Parathyroid adenoma (tissue), 2 donors: ENCODE measurements around the gene PRADC1.

Source experiments
- H2AFZ ChIP-seq: fragments of 300-600 bp; sonication (generic); one replicate; pipeline ENCODE4 v1.7.0; 2017; ENCODE audit warnings: antibody characterized with exemption, mild to moderate bottlenecking
- H3K27ac ChIP-seq: fragments of 300-600 bp; sonication (generic); one replicate; pipeline ENCODE4 v1.7.0; 2017
- H3K27me3 ChIP-seq: fragments of 300-600 bp; sonication (generic); one replicate; pipeline ENCODE4 v1.7.0; 2017; ENCODE audit warnings: low read length; ENCODE audit not compliant: control insufficient read depth, insufficient read depth
- H3K36me3 ChIP-seq: fragments of 300-600 bp; sonication (generic); one replicate; pipeline ENCODE4 v1.7.0; 2017; ENCODE audit warnings: low read length; ENCODE audit not compliant: control insufficient read depth, insufficient read depth
- H3K4me1 ChIP-seq: fragments of 300-600 bp; sonication (generic); one replicate; pipeline ENCODE4 v1.7.0; 2017; ENCODE audit warnings: control low read depth
- H3K4me2 ChIP-seq: fragments of 300-600 bp; sonication (generic); one replicate; pipeline ENCODE4 v1.7.0; 2017; ENCODE audit warnings: low read length
- H3K4me3 ChIP-seq: fragments of 300-600 bp; sonication (generic); one replicate; pipeline ENCODE4 v1.7.0; 2017; ENCODE audit warnings: low read depth, low read length
- H3K79me2 ChIP-seq: fragments of 300-600 bp; sonication (generic); one replicate; pipeline ENCODE4 v1.7.0; 2017; ENCODE audit warnings: control low read depth
- H3K9ac ChIP-seq: fragments of 300-600 bp; sonication (generic); one replicate; pipeline ENCODE4 v1.7.0; 2017; ENCODE audit warnings: mild to moderate bottlenecking
- H3K9me3 ChIP-seq: fragments of 300-600 bp; sonication (generic); one replicate; pipeline ENCODE4 v1.7.0; 2017; ENCODE audit warnings: low read length; ENCODE audit not compliant: control insufficient read depth
- CTCF ChIP-seq: fragments of 300-600 bp; sonication (generic); IDR thresholded peaks from one replicate; pipeline ENCODE4 v1.7.0; 2017; ENCODE audit warnings: antibody characterized with exemption, mild to moderate bottlenecking
- donor health status: primary hyperparathyroidism.

PRADC1 gene

DNA sequence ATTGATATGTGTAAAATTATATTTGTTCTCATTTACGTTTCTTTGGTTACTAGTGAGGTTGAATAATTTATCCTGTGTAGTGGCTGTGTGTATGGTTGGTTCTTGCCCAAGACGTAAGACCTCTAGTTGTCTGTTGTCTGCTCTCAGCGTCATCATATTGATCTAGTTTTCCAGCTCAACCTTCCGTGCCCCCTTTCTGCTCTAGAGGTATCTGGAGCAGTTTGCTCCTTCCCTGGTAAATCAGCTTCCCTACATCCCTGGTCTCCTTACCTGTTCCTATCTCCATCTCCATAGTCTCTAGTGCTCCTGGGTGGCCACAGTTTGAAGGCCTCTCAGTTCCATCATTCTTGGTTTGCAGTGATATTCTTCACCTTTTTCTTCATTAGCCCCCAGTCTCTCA, 17.8 kb downstream of the PRADC1 start:
- Histone ChIP-seq H3K9me3 (no peaks in the 10 kb centered on the region), H3K36me3 (no peaks in the 10 kb centered on the region), H3K4me1 (peaks cover 4% of the 10 kb centered on the region), H3K4me3 (no peak overlapping the region), H2AFZ (no peak overlapping the region), H3K79me2 (peaks cover 2% of the 10 kb centered on the region), H3K4me2 (no peak overlapping the region), H3K9ac (no peak overlapping the region), H3K27me3 (no peaks in the 10 kb centered on the region), H3K27ac (no peak overlapping the region)
- no peak for TF ChIP-seq CTCF

DNA sequence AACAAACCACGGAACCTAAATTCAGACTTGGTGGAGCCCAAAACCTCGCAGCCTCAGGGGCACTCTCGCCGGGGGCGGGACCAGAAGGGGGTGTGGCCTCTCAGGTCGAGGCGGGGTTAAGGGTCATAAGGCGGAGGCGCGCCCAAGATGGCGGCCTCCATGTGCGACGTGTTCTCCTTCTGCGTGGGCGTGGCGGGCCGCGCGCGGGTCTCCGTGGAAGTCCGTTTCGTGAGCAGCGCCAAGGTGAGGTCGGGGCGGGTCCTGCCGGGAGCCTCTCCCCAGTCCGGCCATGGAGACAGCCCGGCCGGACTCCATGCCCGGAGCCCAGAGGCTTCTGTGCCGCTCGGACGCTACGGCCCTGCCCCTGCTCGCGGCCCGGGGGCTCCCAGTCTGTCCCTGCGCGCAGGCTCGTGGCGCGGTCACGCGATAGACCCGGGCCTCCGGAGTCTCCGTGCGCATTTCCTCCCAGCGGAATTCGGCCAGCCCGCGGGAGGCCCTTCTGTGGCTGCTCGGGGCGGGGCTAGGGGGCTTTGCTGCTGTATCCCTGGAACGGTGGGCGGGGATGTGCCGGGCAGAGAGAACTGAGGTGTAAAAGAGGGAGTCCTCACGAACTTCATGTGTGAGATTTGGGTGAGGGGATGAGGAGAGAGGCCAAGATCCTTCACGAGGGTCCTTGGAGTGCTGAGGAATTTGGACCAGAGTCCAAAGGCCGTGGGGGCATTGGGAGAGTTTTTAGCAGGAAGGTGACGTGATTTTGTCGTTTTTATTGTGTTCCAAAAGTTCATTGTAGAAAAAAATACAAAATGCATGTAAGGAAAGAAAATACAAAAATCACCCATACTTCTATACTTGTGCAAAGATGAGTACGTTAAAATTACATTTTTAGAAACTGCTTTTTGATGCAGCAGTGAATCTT, 18.7 kb downstream of the PRADC1 start, which contains the start of gene SMYD5:
Gene SMYD5, plus strand, starts transcription at position 126 of the 916 bp plus-strand sequence. Its CDS starts 22 bp downstream, at position 148.
- Histone ChIP-seq H3K27ac (peak within 1 kb of the TSS; percentile 60), H3K9ac (peak within 1 kb of the TSS; percentile 46), H3K4me1 (peaks cover 4% of the 10 kb centered on the region), H2AFZ (peak within 1 kb of the TSS; percentile 90), H3K79me2 (peaks cover 2% of the 10 kb centered on the region), H3K4me2 (peak within 1 kb of the TSS; percentile 83), H3K9me3 (no peaks in the 10 kb centered on the region), H3K36me3 (no peaks in the 10 kb centered on the region), H3K27me3 (no peaks in the 10 kb centered on the region), H3K4me3 (peak within 1 kb of the TSS; percentile 87)
- no peak for TF ChIP-seq CTCF

GRCh38 chr2:73212448-73213176, 20.4 kb downstream of the PRADC1 start:
- no peak overlapping the region for H3K4me2 ChIP-seq
- no peaks in the 10 kb centered on the region for H3K27me3 ChIP-seq
- H3K27ac ChIP-seq, result no peak overlapping the region
- H3K79me2 ChIP-seq, result peaks cover 2% of the 10 kb centered on the region
- peak; percentile 96 for TF ChIP-seq CTCF
- H3K9me3 ChIP-seq, result no peaks in the 10 kb centered on the region
- H3K9ac ChIP-seq, result no peak overlapping the region
- H3K4me1 ChIP-seq, result peaks cover 4% of the 10 kb centered on the region
- no peaks in the 10 kb centered on the region for H3K36me3 ChIP-seq
- H2AFZ ChIP-seq, result peak overlapping the region; percentile 60
- H3K4me3 ChIP-seq, result no peak overlapping the region

GRCh38 chr2:73212098-73212447, 21.0 kb downstream of the PRADC1 start:
- Histone ChIP-seq H3K27me3 (no peaks in the 10 kb centered on the region), H3K4me2 (no peak overlapping the region), H3K27ac (no peak overlapping the region), H3K36me3 (no peaks in the 10 kb centered on the region), H3K4me3 (no peak overlapping the region), H3K9ac (no peak overlapping the region), H3K4me1 (peaks cover 4% of the 10 kb centered on the region), H2AFZ (peak overlapping the region; percentile 60), H3K79me2 (peaks cover 2% of the 10 kb centered on the region), H3K9me3 (no peaks in the 10 kb centered on the region)
- TF ChIP-seq CTCF, result no peak
